K562 (cell line): Measurements from ENCODE around the gene RNU2-63P. TPM values are rescaled to one million over a fixed set of nuclear protein-coding genes. Genes with fewer than 3 reads are reported as not detected.

Experiments used
- BCL6 ChIP-seq: fragments of 250-450 bp; sonication (Bioruptor Pico); IDR thresholded peaks from 2 replicates; pipeline ENCODE4 v1.4.0; 2020
- CEBPB ChIP-seq: fragments of 450-650 bp; IDR thresholded peaks from 2 replicates; pipeline ENCODE4 v1.6.1; 2016; ENCODE audit warnings: missing genetic modification characterization, missing compliant biosample characterization
- CGGBP1 ChIP-seq: fragments of 250-450 bp; sonication (Bioruptor Pico); IDR thresholded peaks from 2 replicates; pipeline ENCODE4 v1.9.0; 2021; ENCODE audit warnings: mild to moderate bottlenecking
- EP300 ChIP-seq: IDR thresholded peaks from 2 replicates; pipeline ENCODE4 v1.6.1; 2012; ENCODE audit warnings: low read length, improper control_type of control experiment
- ERF ChIP-seq: fragments of 450-650 bp; formaldehyde crosslinking; IDR thresholded peaks from 2 replicates; pipeline ENCODE4 v1.4.0; 2020; ENCODE audit warnings: mild to moderate bottlenecking, mixed read lengths
- HDGF ChIP-seq: fragments of 450-650 bp; IDR thresholded peaks from 2 replicates; pipeline ENCODE4 v1.6.1; 2016
- HEY1 ChIP-seq: fragments of 250-450 bp; sonication (Bioruptor Pico); IDR thresholded peaks from 2 replicates; pipeline ENCODE4 v1.5.0; 2020; ENCODE audit warnings: mild to moderate bottlenecking, moderate library complexity, borderline replicate concordance
- MCM7 ChIP-seq, 2 experiments: fragments of 450-650 bp; IDR thresholded peaks; 2 replicates each; pipeline ENCODE4 v1.6.1; 2016 to 2018
- MED1 ChIP-seq: sonication (generic); formaldehyde crosslinking; IDR thresholded peaks from 2 replicates; pipeline ENCODE4 v1.8.1; 2023; ENCODE audit warnings: missing genetic modification reagents, borderline replicate concordance
- RAD21 ChIP-seq, 2 experiments: fragments of 250-450 bp in 1 of 2; fragments of 450-650 bp in 1 of 2; sonication (Bioruptor Pico) in 1 of 2; formaldehyde crosslinking in 1 of 2; IDR thresholded peaks in 1 of 2; conservative IDR thresholded peaks in 1 of 2; 2 replicates each; pipeline versions ENCODE4 v1.4.0 to v1.8.0; 2020 to 2022; ENCODE audit warnings: mild to moderate bottlenecking in 2 of 2, moderate library complexity in 1 of 2
- TAF7 ChIP-seq: fragments of 450-650 bp; IDR thresholded peaks from 2 replicates; pipeline ENCODE4 v1.6.1; 2016; ENCODE audit warnings: missing genetic modification characterization, missing compliant biosample characterization
- ZNF778 ChIP-seq: fragments of 450-650 bp; formaldehyde crosslinking; IDR thresholded peaks from 2 replicates; pipeline ENCODE4 v1.4.0; 2020; ENCODE audit warnings: mild to moderate bottlenecking, moderate library complexity
- polyA plus RNA-seq, 8 experiments: library from polyadenylated mRNA; depleted of rRNA in 4 of 8; stranded (reverse) in 5 of 8; unstranded in 3 of 8; fragments of >200 nt; fragmentation: Nextera tagmentation in 2 of 8; fragmentation: Illumina TruSeq in 1 of 8; extraction: Ambion mirVana in 2 of 8; extraction: Trizol in 1 of 8; gene quantifications; 2 replicates each; pipeline versions ENCODE4 v1.2.1 to v1.2.3, GENCODE V29; 2011 to 2014; ENCODE audit warnings: inconsistent platforms in 1 of 8, missing spikeins in 1 of 8
- total RNA-seq, 7 experiments: library from RNA; depleted of rRNA in 6 of 7; stranded (reverse); fragments of >200 nt in 6 of 7; fragmentation: Illumina TruSeq in 2 of 7; extraction: Trizol in 2 of 7; gene quantifications; 2 replicates each; pipeline versions ENCODE4 v1.2.1 to v1.2.3, GENCODE V29; 2011 to 2021; ENCODE audit warnings: low replicate concordance in 1 of 7
- TF ChIP-seq, protein P1 (sequence below): fragments of 450-650 bp; IDR thresholded peaks from 2 replicates; pipeline ENCODE4 v1.7.1; 2018; ENCODE audit warnings: mild to moderate bottlenecking, low read depth; ENCODE audit not compliant: partially characterized antibody
- TF ChIP-seq, protein P2 (sequence below): sonication (generic); formaldehyde crosslinking; IDR thresholded peaks from 2 replicates; pipeline ENCODE4 v1.8.0; 2022; ENCODE audit warnings: missing genetic modification reagents, mild to moderate bottlenecking, moderate library complexity, borderline replicate concordance
- TF ChIP-seq, protein P3 (sequence below), 2 experiments: fragments of 450-650 bp; formaldehyde crosslinking in 1 of 2; IDR thresholded peaks; 2 replicates each; pipeline versions ENCODE4 v1.4.0 to v1.6.1; 2014 to 2020; ENCODE audit warnings: mild to moderate bottlenecking in 2 of 2, borderline replicate concordance in 1 of 2, low read depth in 1 of 2

RNU2-63P gene
- total and polyA plus RNA-seq, 9 of the 15 experiments (the other 6 are each of a cell fraction or from before 2014, with no cell fraction given) = 5.8 to 253 (median 169) TPM; not detected in 4

GRCh38 chr2:88059979-88060906 is 43.9 kb upstream of the RNU2-63P start (continued):
- TF ChIP-seq, protein P1, sequence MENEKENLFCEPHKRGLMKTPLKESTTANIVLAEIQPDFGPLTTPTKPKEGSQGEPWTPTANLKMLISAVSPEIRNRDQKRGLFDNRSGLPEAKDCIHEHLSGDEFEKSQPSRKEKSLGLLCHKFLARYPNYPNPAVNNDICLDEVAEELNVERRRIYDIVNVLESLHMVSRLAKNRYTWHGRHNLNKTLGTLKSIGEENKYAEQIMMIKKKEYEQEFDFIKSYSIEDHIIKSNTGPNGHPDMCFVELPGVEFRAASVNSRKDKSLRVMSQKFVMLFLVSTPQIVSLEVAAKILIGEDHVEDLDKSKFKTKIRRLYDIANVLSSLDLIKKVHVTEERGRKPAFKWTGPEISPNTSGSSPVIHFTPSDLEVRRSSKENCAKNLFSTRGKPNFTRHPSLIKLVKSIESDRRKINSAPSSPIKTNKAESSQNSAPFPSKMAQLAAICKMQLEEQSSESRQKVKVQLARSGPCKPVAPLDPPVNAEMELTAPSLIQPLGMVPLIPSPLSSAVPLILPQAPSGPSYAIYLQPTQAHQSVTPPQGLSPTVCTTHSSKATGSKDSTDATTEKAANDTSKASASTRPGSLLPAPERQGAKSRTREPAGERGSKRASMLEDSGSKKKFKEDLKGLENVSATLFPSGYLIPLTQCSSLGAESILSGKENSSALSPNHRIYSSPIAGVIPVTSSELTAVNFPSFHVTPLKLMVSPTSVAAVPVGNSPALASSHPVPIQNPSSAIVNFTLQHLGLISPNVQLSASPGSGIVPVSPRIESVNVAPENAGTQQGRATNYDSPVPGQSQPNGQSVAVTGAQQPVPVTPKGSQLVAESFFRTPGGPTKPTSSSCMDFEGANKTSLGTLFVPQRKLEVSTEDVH = no peak
- no peak for TF ChIP-seq MCM7 (IDR thresholded peaks at IDR 0.05)
- TF ChIP-seq ZNF778 (CRISPR knock-in tag) = no peak
- TF ChIP-seq MED1 (CRISPR knock-in tag) = no peak
- no peak for TF ChIP-seq ERF (CRISPR knock-in tag)
- TF ChIP-seq RAD21 (CRISPR knock-in tag; conservative IDR thresholded peaks at IDR 0.05 in 1 of 2, IDR thresholded peaks at IDR 0.05 in 1 of 2) = peak; percentile 83 to 85
- TF ChIP-seq, protein P2, sequence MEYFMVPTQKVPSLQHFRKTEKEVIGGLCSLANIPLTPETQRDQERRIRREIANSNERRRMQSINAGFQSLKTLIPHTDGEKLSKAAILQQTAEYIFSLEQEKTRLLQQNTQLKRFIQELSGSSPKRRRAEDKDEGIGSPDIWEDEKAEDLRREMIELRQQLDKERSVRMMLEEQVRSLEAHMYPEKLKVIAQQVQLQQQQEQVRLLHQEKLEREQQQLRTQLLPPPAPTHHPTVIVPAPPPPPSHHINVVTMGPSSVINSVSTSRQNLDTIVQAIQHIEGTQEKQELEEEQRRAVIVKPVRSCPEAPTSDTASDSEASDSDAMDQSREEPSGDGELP (CRISPR knock-in tag) = no peak
- no peak for TF ChIP-seq CGGBP1
- TF ChIP-seq, protein P3, sequence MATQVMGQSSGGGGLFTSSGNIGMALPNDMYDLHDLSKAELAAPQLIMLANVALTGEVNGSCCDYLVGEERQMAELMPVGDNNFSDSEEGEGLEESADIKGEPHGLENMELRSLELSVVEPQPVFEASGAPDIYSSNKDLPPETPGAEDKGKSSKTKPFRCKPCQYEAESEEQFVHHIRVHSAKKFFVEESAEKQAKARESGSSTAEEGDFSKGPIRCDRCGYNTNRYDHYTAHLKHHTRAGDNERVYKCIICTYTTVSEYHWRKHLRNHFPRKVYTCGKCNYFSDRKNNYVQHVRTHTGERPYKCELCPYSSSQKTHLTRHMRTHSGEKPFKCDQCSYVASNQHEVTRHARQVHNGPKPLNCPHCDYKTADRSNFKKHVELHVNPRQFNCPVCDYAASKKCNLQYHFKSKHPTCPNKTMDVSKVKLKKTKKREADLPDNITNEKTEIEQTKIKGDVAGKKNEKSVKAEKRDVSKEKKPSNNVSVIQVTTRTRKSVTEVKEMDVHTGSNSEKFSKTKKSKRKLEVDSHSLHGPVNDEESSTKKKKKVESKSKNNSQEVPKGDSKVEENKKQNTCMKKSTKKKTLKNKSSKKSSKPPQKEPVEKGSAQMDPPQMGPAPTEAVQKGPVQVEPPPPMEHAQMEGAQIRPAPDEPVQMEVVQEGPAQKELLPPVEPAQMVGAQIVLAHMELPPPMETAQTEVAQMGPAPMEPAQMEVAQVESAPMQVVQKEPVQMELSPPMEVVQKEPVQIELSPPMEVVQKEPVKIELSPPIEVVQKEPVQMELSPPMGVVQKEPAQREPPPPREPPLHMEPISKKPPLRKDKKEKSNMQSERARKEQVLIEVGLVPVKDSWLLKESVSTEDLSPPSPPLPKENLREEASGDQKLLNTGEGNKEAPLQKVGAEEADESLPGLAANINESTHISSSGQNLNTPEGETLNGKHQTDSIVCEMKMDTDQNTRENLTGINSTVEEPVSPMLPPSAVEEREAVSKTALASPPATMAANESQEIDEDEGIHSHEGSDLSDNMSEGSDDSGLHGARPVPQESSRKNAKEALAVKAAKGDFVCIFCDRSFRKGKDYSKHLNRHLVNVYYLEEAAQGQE (IDR thresholded peaks at IDR 0.05; ENCODE audit: borderline replicate concordance) = peak; percentile 75; the same call in 1 of the 2 replicates
- TF ChIP-seq, protein P3 (CRISPR knock-in tag; IDR thresholded peaks at IDR 0.05; ENCODE audit: low read depth) = no peak
- no peak for TF ChIP-seq HDGF
- TF ChIP-seq EP300 = no peak
- TF ChIP-seq CEBPB (tag) = peak; percentile 89
- no peak for TF ChIP-seq TAF7
- TF ChIP-seq BCL6 = no peak
- no peak for TF ChIP-seq HEY1 (CRISPR knock-in tag)
